Fibroblast of skin of left quadriceps (primary cell): Measurements from ENCODE around the gene GIT2.
"Not testable (repeated sequence)": the region's sequence is repeated elsewhere in the genome, so short reads cannot be mapped to it uniquely, and the experiment has no call there.

Experiments
- DNase-seq, 2 experiments: peaks; one replicate each; pipeline ENCODE4 v3.0.0-alpha.2; 2013; ENCODE audit warnings: low read depth in 2 of 2

GIT2 gene

GRCh38 chr12:109995686-109996482 lies at the start of gene GIT2:
GIT2 (minus strand) TSS chr12:109996368; CDS start chr12:109996224, 144 bp downstream.
- DNase-seq, result peak; percentile 73 to 76

GRCh38 chr12:110042264-110042663 lies 46.1 kb upstream of the GIT2 start:
- DNase-seq, result no peak

- peak; percentile 82 to 84 for DNase-seq
Observed at GRCh38 chr12:110039085-110039807, 43.1 kb upstream of the GIT2 start.

GRCh38 chr12:110038741-110039084 lies 42.5 kb upstream of the GIT2 start:
- no peak for DNase-seq

GRCh38 chr12:110037315-110037714 lies 41.1 kb upstream of the GIT2 start:
- DNase-seq, result no peak

- no peak for DNase-seq
Observed at GRCh38 chr12:110035534-110036104, 39.5 kb upstream of the GIT2 start.

- DNase-seq, result no peak
Observed at GRCh38 chr12:110033888-110034287, 37.7 kb upstream of the GIT2 start.

- no peak for DNase-seq
Observed at GRCh38 chr12:110029290-110029815, 33.2 kb upstream of the GIT2 start.

- DNase-seq, result no peak
Observed at GRCh38 chr12:110028323-110028722, 32.2 kb upstream of the GIT2 start.

- no peak for DNase-seq
Observed at GRCh38 chr12:110024051-110024450, 27.9 kb upstream of the GIT2 start.

GRCh38 chr12:110023059-110023980 lies 27.2 kb upstream of the GIT2 start:
- peak; percentile 55 to 59 for DNase-seq

GRCh38 chr12:110020956-110021355 lies 24.8 kb upstream of the GIT2 start:
- no peak for DNase-seq

- no peak for DNase-seq
Observed at GRCh38 chr12:110015132-110015531, 19.0 kb upstream of the GIT2 start.

- DNase-seq, result no peak
Observed at GRCh38 chr12:110012659-110013058, 16.5 kb upstream of the GIT2 start.

- DNase-seq, result no peak
Observed at GRCh38 chr12:110012137-110012536, 16.0 kb upstream of the GIT2 start.

- no peak for DNase-seq
Observed at GRCh38 chr12:110010853-110011723, 14.9 kb upstream of the GIT2 start.

GRCh38 chr12:110008681-110009398 lies 12.7 kb upstream of the GIT2 start:
- DNase-seq, result not testable (repeated sequence)

- no peak for DNase-seq
Observed at GRCh38 chr12:110007881-110008280, 11.7 kb upstream of the GIT2 start.

GRCh38 chr12:110006115-110006514 lies 9.9 kb upstream of the GIT2 start:
- DNase-seq, result no peak
